HepG2 (cell line): ENCODE results near the gene SAE1. TPM values are rescaled to one million over a fixed set of nuclear protein-coding genes. Genes with fewer than 3 reads are reported as not detected.
A peak's percentile ranks its signal among the peaks of the same experiment; 100 is the strongest.

ENCODE experiments used
- ARID4A ChIP-seq: sonication (generic); formaldehyde crosslinking; IDR thresholded peaks from 2 replicates; pipeline ENCODE4 v1.5.0; 2020; ENCODE audit warnings: mild to moderate bottlenecking, missing genetic modification reagents, borderline replicate concordance
- ARNT2 ChIP-seq: sonication (generic); formaldehyde crosslinking; IDR thresholded peaks from 2 replicates; pipeline ENCODE4 v1.8.0; 2022; ENCODE audit warnings: mild to moderate bottlenecking, low read depth, missing genetic modification reagents, moderate library complexity
- CEBPG ChIP-seq: IDR thresholded peaks from 2 replicates; pipeline ENCODE4 v1.6.1; 2016
- E2F2 ChIP-seq: sonication (generic); formaldehyde crosslinking; IDR thresholded peaks from 2 replicates; pipeline ENCODE4 v1.4.0; 2020; ENCODE audit warnings: missing genetic modification reagents, borderline replicate concordance
- ESRRA ChIP-seq: sonication (generic); formaldehyde crosslinking; IDR thresholded peaks from 2 replicates; pipeline ENCODE4 v1.5.1; 2020; ENCODE audit warnings: mild to moderate bottlenecking, low read depth, missing genetic modification reagents
- GABPB1 ChIP-seq: IDR thresholded peaks from 2 replicates; pipeline ENCODE4 v1.6.1; 2016; ENCODE audit warnings: mild to moderate bottlenecking, missing genetic modification reagents, moderate library complexity, missing compliant biosample characterization
- NPAS2 ChIP-seq: sonication (generic); formaldehyde crosslinking; IDR thresholded peaks from 2 replicates; pipeline ENCODE4 v1.8.0; 2022; ENCODE audit warnings: mild to moderate bottlenecking, missing genetic modification reagents, borderline replicate concordance
- PREB ChIP-seq: sonication (generic); formaldehyde crosslinking; IDR thresholded peaks from 2 replicates; pipeline ENCODE4 v1.4.0; 2020; ENCODE audit warnings: missing genetic modification reagents
- RARA ChIP-seq: IDR thresholded peaks from 2 replicates; pipeline ENCODE4 v1.6.1; 2016; ENCODE audit warnings: missing genetic modification reagents, missing compliant biosample characterization
- RBM22 ChIP-seq: fragments of 200-400 bp; formaldehyde crosslinking; optimal IDR thresholded peaks from 2 replicates; pipeline ENCODE3; 2017; ENCODE audit warnings: mild to moderate bottlenecking, low read length, moderate library complexity
- SKIL ChIP-seq: sonication (generic); formaldehyde crosslinking; IDR thresholded peaks from 2 replicates; pipeline ENCODE4 v1.8.0; 2022; ENCODE audit warnings: missing genetic modification reagents, mild to moderate bottlenecking, moderate library complexity, borderline replicate concordance
- SOX13 ChIP-seq, 3 experiments: fragments of 450-650 bp in 1 of 3; sonication (generic) in 1 of 3; formaldehyde crosslinking in 1 of 3; IDR thresholded peaks in 2 of 3; conservative IDR thresholded peaks in 1 of 3; 2 replicates each; pipeline versions ENCODE4 v1.5.0 to v1.6.1; 2016 to 2020; ENCODE audit warnings: antibody characterized with exemption in 1 of 3, mild to moderate bottlenecking in 1 of 3, missing compliant biosample characterization in 1 of 3, missing genetic modification reagents in 1 of 3, moderate library complexity in 1 of 3
- ZNF230 ChIP-seq: sonication (generic); formaldehyde crosslinking; IDR thresholded peaks from 2 replicates; pipeline ENCODE4 v1.4.0; 2020; ENCODE audit warnings: mild to moderate bottlenecking, missing genetic modification reagents
- ZNF232 ChIP-seq: sonication (generic); formaldehyde crosslinking; IDR thresholded peaks from 2 replicates; pipeline ENCODE4 v1.4.0; 2020; ENCODE audit warnings: missing genetic modification reagents, borderline replicate concordance
- ZNF598 ChIP-seq: sonication (generic); formaldehyde crosslinking; IDR thresholded peaks from 2 replicates; pipeline ENCODE4 v1.5.1; 2020; ENCODE audit warnings: mild to moderate bottlenecking, missing genetic modification reagents, borderline replicate concordance
- ZNF614 ChIP-seq: IDR thresholded peaks from 2 replicates; pipeline ENCODE4 v1.6.1; 2018; ENCODE audit warnings: missing biosample characterization, missing genetic modification reagents, inconsistent platforms, borderline replicate concordance
- ZNF749 ChIP-seq: sonication (generic); formaldehyde crosslinking; IDR thresholded peaks from 2 replicates; pipeline ENCODE4 v1.8.0; 2022; ENCODE audit warnings: mild to moderate bottlenecking, missing genetic modification reagents, moderate library complexity, borderline replicate concordance
- ZNF776 ChIP-seq: sonication (generic); formaldehyde crosslinking; IDR thresholded peaks from 2 replicates; pipeline ENCODE4 v1.4.0; 2020; ENCODE audit warnings: mild to moderate bottlenecking, missing genetic modification reagents
- polyA plus RNA-seq, 8 experiments: library from polyadenylated mRNA; depleted of rRNA in 3 of 8; stranded (reverse) in 7 of 8; unstranded in 1 of 8; fragments of >200 nt; fragmentation: Illumina TruSeq in 4 of 8; extraction: Trizol in 4 of 8; gene quantifications; 2 replicates each; pipeline versions ENCODE4 v1.2.1 to v1.2.3, GENCODE V29; 2011 to 2016; ENCODE audit warnings: low read depth in 4 of 8, missing spikeins in 1 of 8, mixed read lengths in 1 of 8; ENCODE audit not compliant: insufficient read depth in 1 of 8
- total RNA-seq, 5 experiments: library from RNA; depleted of rRNA; stranded (reverse); fragments of >200 nt; fragmentation: Illumina TruSeq; extraction: Trizol; gene quantifications; 2 replicates each; pipeline ENCODE4 v1.2.3, GENCODE V29; 2016; ENCODE audit warnings: low read depth in 1 of 5

Gene SAE1
- total and polyA plus RNA-seq, 2 of the 13 experiments (the other 11 are each of a cell fraction or from before 2014, with no cell fraction given): 87.6 to 197 TPM

GRCh38 chr19:47228168-47228936 is 97.7 kb downstream of the SAE1 start (continued):
- TF ChIP-seq ZNF598 (0 out of 2 replicates have a peak, but pooled peaks have one; percentile 69), ZNF232 (CRISPR knock-in tag) (0 out of 2 replicates have a peak, but pooled peaks have one; percentile 28), SKIL (CRISPR knock-in tag) (0 out of 2 replicates have a peak, but pooled peaks have one; percentile 28), ESRRA (no peak), ARID4A (CRISPR knock-in tag) (no peak; the same call in none of the 2 replicates), GABPB1 (CRISPR knock-in tag) (peak; percentile 19; the same call in 1 of the 2 replicates), CEBPG (CRISPR knock-in tag) (peak; percentile 22; the same call in 1 of the 2 replicates), NPAS2 (CRISPR knock-in tag) (no peak), ZNF776 (0 out of 2 replicates have a peak, but pooled peaks have one; percentile 17), ZNF230 (CRISPR knock-in tag) (0 out of 2 replicates have a peak, but pooled peaks have one; percentile 23), PREB (CRISPR knock-in tag) (no peak), E2F2 (CRISPR knock-in tag) (0 out of 2 replicates have a peak, but pooled peaks have one; percentile 55), ARNT2 (CRISPR knock-in tag) (peak; percentile 60; the same call in 1 of the 2 replicates), RARA (CRISPR knock-in tag) (peak; percentile 47; the same call in 1 of the 2 replicates), ZNF749 (0 out of 2 replicates have a peak, but pooled peaks have one; percentile 1), RBM22 (peak; percentile 62), ZNF614 (CRISPR knock-in tag) (peak; percentile 50; the same call in 1 of the 2 replicates), SOX13 (IDR thresholded peaks at IDR 0.05) (no peak), SOX13 (CRISPR knock-in tag; conservative IDR thresholded peaks at IDR 0.05 in 1 of 2, IDR thresholded peaks at IDR 0.05 in 1 of 2) (peak in 1 of 2 experiments; percentile 37; a peak in 2 of 4 replicates)
